ENCODE results near the gene MLIP. TPM values are rescaled to one million over a fixed set of nuclear protein-coding genes. Genes with fewer than 3 reads are reported as not detected.

MLIP gene
- total RNA-seq, 3 donors from 2014 or later (not counting 1 experiment from before 2014, with no cell fraction given), result not detected

DNA sequence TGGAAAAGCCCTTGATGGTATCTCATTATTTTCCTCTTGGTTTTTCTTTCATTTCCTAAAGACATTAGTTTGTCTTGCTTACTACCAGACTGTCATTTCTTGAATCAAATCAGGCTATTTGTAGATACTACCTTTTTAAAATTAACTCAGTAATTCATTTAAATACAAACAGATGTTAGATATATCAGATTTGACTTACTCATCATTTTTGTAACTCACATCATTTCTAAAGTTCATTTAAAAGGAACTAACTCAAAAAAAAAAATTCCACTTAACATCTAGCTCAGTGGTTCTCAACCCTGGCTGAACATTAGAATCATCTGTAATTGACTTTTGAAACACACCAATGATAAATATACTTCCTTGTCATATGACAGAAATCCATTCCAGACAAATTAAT is 148.8 kb downstream of the MLIP start:
- ATAC-seq (no peak), DNase-seq (no peak)
- Histone ChIP-seq H3K36me3 (ENCODE audit: control insufficient read depth, insufficient read depth, low read length) (no peaks in the 10 kb centered on the region), H3K4me1 (ENCODE audit: control insufficient read depth, insufficient read depth, low read length) (no peaks in the 10 kb centered on the region), H3K27me3 (ENCODE audit: control insufficient read depth, insufficient read depth, low read length) (no peaks in the 10 kb centered on the region), H3K27ac (ENCODE audit: low read length) (no peak overlapping the region), H3K9me3 (ENCODE audit: control insufficient read depth, insufficient read depth, low read length) (no peaks in the 10 kb centered on the region), H3K4me3 (ENCODE audit: low read length) (no peak overlapping the region)
- no peaks in the 10 kb centered on the region for H3K36me3 Mint-ChIP-seq
- intact Hi-C loops (cut with micrococcal nuclease), result no loop called here
- no peaks in the 10 kb centered on the region for H3K27me3 Mint-ChIP-seq (ENCODE audit: low read depth in 2 of 2)
- TF ChIP-seq, protein P1, sequence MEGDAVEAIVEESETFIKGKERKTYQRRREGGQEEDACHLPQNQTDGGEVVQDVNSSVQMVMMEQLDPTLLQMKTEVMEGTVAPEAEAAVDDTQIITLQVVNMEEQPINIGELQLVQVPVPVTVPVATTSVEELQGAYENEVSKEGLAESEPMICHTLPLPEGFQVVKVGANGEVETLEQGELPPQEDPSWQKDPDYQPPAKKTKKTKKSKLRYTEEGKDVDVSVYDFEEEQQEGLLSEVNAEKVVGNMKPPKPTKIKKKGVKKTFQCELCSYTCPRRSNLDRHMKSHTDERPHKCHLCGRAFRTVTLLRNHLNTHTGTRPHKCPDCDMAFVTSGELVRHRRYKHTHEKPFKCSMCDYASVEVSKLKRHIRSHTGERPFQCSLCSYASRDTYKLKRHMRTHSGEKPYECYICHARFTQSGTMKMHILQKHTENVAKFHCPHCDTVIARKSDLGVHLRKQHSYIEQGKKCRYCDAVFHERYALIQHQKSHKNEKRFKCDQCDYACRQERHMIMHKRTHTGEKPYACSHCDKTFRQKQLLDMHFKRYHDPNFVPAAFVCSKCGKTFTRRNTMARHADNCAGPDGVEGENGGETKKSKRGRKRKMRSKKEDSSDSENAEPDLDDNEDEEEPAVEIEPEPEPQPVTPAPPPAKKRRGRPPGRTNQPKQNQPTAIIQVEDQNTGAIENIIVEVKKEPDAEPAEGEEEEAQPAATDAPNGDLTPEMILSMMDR (IDR thresholded peaks at IDR 0.05), result no peak
- H3K4me3 Mint-ChIP-seq, result no peak overlapping the region
- H3K9me3 Mint-ChIP-seq, result peaks cover 2 to 3% of the 10 kb centered on the region in 2 donors
- no peaks in the 10 kb centered on the region for H3K4me1 Mint-ChIP-seq
- H3K27ac Mint-ChIP-seq, result no peak overlapping the region

DNA sequence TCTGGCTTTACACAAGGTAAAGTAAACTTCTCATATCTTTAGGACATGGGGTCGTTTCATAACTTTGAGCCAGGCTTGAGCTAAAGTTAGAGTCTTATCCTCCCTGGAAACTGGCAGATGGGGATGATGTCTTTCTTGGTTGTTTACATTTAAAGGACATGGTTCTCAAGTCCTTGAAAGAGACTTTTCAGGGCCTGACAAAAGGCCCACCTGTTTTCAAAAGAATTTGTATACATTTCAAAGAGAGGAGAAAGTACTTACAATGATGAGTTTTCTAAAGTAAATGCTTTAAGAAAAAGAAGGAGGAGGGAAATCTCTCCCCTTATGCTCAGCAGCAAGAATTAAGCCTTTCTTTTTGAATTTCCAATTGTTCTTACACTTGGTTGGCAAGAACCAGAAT is 151.3 kb downstream of the MLIP start:
- Mint-ChIP-seq H3K27me3 (ENCODE audit: low read depth in 2 of 2) (no peaks in the 10 kb centered on the region), H3K4me3 (no peak overlapping the region), H3K4me1 (no peaks in the 10 kb centered on the region), H3K27ac (no peak overlapping the region), H3K36me3 (no peaks in the 10 kb centered on the region), H3K9me3 (peaks cover 0 to 2% of the 10 kb centered on the region in 2 donors)
- Histone ChIP-seq H3K9me3 (ENCODE audit: control insufficient read depth, insufficient read depth, low read length) (no peaks in the 10 kb centered on the region), H3K27ac (ENCODE audit: low read length) (no peak overlapping the region), H3K36me3 (ENCODE audit: control insufficient read depth, insufficient read depth, low read length) (no peaks in the 10 kb centered on the region), H3K4me3 (ENCODE audit: low read length) (no peak overlapping the region), H3K4me1 (ENCODE audit: control insufficient read depth, insufficient read depth, low read length) (no peaks in the 10 kb centered on the region), H3K27me3 (ENCODE audit: control insufficient read depth, insufficient read depth, low read length) (no peaks in the 10 kb centered on the region)
- intact Hi-C loops (cut with micrococcal nuclease), result no loop called here
- ATAC-seq, result no peak
- no peak for DNase-seq
- WGBS (ENCODE audit: insufficient coverage), result no CpG with 5 or more reads among the region's 1 CpG
- TF ChIP-seq, protein P1 (IDR thresholded peaks at IDR 0.05), result no peak

DNA sequence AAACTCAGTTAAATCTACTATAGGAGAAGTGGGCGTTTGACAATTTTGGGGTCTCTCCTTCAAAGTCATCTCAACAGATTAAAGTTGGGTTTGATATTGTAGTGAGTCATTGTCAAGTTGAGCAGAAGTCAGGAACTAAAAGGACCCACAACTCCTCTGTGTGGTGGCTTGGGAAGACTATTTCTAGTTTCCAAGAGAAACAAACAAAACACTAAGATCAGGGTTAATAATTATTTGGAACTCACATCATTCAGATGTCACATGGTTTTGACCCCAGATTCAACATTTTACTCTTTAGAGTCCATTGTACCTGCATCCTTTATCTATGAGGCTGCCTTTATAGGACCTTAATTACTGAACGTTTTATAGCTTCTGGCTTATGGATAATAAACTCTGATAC is 151.7 kb downstream of the MLIP start:
- DNase-seq (no peak), ATAC-seq (no peak)
- WGBS (ENCODE audit: insufficient coverage), result 75% methylated on average over 1 of the region's 2 CpGs
- TF ChIP-seq, protein P1 (IDR thresholded peaks at IDR 0.05), result no peak
- H3K4me3 Mint-ChIP-seq, result no peak overlapping the region
- no peaks in the 10 kb centered on the region for H3K4me1 Mint-ChIP-seq
- Histone ChIP-seq H3K27ac (ENCODE audit: low read length) (no peak overlapping the region), H3K4me3 (ENCODE audit: low read length) (no peak overlapping the region), H3K4me1 (ENCODE audit: control insufficient read depth, insufficient read depth, low read length) (no peaks in the 10 kb centered on the region), H3K36me3 (ENCODE audit: control insufficient read depth, insufficient read depth, low read length) (no peaks in the 10 kb centered on the region), H3K9me3 (ENCODE audit: control insufficient read depth, insufficient read depth, low read length) (no peaks in the 10 kb centered on the region), H3K27me3 (ENCODE audit: control insufficient read depth, insufficient read depth, low read length) (no peaks in the 10 kb centered on the region)
- no peaks in the 10 kb centered on the region for H3K36me3 Mint-ChIP-seq
- H3K9me3 Mint-ChIP-seq, result peaks cover 2 to 3% of the 10 kb centered on the region in 2 donors
- H3K27me3 Mint-ChIP-seq (ENCODE audit: low read depth in 2 of 2), result no peaks in the 10 kb centered on the region
- H3K27ac Mint-ChIP-seq, result no peak overlapping the region
- intact Hi-C loops (cut with micrococcal nuclease), result no loop called here

DNA sequence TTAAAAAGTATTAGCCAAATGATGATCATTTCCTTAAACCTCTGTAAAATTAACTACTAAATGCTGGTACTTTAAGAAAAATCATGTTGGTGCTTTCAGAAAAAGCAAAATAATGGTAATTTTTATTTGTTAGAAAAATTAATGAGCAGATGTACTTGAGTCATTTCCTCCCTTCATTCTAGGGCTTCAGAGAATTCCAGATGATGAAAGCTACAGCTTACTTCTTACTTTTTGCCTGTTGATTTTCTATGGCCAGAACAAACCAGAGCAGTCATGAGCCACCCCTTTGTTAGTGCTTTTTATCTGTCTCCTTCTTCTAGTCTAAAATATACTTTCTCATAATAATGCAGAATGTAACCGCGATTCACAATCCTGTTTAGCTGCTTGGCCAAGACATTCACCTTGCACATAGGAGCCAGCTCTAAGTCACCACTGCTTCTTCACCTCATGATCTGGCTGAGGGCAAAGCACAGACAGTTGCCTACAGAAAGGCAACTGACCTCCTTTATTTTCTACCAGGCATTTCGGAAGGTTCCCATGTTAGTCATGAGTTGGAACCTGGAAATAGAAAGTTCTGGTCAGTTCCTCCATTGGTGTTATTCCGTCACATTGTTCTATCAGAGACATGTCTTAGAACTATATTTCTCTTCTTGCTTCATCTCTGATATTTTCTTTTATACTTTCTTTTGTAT is 153.5 kb downstream of the MLIP start:
- WGBS (ENCODE audit: insufficient coverage), result 99% methylated on average over 4 of the region's 4 CpGs
- Mint-ChIP-seq H3K27ac (no peak overlapping the region), H3K4me3 (no peak overlapping the region), H3K36me3 (no peaks in the 10 kb centered on the region), H3K9me3 (peaks cover 2 to 3% of the 10 kb centered on the region in 2 donors), H3K27me3 (ENCODE audit: low read depth in 2 of 2) (no peaks in the 10 kb centered on the region), H3K4me1 (no peaks in the 10 kb centered on the region)
- Histone ChIP-seq H3K27me3 (ENCODE audit: control insufficient read depth, insufficient read depth, low read length) (no peaks in the 10 kb centered on the region), H3K4me3 (ENCODE audit: low read length) (no peak overlapping the region), H3K9me3 (ENCODE audit: control insufficient read depth, insufficient read depth, low read length) (no peaks in the 10 kb centered on the region), H3K4me1 (ENCODE audit: control insufficient read depth, insufficient read depth, low read length) (no peaks in the 10 kb centered on the region), H3K27ac (ENCODE audit: low read length) (no peak overlapping the region), H3K36me3 (ENCODE audit: control insufficient read depth, insufficient read depth, low read length) (no peaks in the 10 kb centered on the region)
- DNase-seq (no peak), ATAC-seq (no peak)
- TF ChIP-seq, protein P1 (IDR thresholded peaks at IDR 0.05), result no peak
- intact Hi-C loops (cut with micrococcal nuclease), result no loop called here
